Measurements from ENCODE around the gene DMRTA2.
"Not testable (repeated sequence)": the region's sequence is repeated elsewhere in the genome, so short reads cannot be mapped to it uniquely, and the experiment has no call there.

Gene DMRTA2

DNA sequence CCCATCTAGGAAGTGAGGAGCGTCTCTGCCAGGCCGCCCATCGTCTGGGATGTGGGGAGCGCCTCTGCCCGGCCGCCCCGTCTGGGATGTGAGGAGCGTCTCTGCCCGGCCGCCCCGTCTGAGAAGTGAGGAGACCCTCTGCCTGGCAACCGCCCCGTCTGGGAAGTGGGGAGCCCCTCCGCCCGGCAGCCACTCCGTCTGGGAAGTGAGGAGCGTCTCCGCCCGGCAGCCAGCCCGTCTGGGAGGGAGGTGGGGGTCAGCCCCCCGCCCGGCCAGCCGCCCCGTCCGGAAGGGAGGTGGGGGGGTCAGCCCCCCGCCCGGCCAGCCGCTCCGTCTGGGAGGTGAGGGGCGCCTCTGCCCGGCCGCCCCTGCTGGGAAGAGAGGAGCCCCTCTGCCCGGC lies 41.7 kb downstream of the DMRTA2 start:
- not testable (repeated sequence) for DNase-seq (ENCODE audit: low read depth in 2 of 2)

DNA sequence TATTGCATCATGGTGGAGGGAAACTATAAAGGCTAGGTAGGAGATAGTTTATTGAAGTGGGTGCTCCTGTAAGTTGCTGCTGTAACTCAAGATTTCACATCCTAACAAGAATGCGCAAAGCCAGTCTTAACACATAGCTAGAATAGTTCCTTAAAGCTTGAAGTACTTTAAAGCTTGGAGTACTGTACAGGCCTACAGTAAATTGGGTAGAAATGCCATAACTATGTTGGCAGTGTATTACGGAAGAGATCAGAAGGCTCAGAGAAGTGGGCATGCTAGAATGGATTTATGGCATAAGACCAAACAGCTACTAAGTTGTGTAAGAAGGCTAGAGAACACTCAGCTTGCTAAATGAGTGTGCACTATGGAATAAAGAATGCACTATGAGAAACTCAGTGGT lies 44.5 kb downstream of the DMRTA2 start:
- DNase-seq (ENCODE audit: low read depth in 2 of 2), result no peak

DNA sequence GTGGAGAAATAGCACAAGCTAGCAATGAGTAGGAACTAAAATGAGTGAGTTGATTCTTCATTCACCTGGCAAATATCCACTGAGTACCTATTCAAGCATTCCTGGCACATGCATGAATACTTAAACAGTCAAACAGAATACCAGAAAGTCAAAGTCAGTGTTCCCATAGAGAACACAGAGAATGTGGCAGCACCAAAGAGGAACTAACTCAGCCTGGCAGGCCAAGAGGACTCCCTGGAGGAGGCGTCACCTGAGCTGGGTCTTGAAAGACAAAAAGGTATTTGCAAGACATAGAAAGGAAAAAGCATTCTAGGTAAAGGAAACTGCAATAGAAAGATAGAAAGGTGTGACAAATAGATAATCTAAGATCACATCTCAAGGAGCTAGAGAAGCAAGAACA lies 49.7 kb downstream of the DMRTA2 start:
- no peak for DNase-seq (ENCODE audit: low read depth in 2 of 2)

DNA sequence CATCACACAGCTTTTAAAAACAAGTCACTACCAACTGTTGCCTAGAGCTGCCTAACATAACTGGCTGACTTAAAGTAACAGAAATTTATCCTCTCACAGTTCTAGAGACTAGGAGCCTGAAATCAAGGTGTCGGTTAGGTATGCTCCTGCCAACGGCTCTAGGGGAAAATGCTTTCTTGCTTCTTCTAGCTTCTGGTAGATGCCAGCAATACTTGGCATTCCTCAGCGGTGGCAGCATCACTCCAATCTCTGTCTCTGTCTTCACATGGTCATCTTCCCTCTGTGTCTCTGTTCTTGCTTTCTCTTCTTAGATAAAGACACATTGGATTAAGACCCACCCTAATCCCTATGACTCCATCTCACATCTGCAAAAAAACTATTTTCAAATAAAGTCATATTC lies 51.5 kb downstream of the DMRTA2 start:
- DNase-seq (ENCODE audit: low read depth in 2 of 2), result no peak

DNA sequence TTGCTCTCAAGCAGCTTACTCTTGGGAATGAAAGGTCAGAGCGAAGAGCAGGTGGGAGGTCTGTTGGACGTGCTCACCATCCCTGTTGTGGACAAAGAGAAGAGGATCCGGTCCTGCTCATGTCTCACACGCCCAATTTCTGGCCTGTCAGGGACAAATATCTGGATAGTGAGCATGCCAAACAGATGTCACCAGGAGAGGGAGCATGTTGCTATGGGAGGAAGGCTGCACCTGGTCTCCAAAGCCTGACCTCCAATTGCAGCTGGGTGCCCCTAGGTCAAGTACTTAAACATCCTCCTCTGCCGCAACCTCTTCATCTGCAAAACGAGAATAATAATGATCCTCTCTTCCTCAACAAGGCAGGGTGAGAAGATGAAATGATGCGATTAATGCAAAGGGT lies 53.4 kb downstream of the DMRTA2 start:
- DNase-seq (ENCODE audit: low read depth in 2 of 2), result no peak

DNA sequence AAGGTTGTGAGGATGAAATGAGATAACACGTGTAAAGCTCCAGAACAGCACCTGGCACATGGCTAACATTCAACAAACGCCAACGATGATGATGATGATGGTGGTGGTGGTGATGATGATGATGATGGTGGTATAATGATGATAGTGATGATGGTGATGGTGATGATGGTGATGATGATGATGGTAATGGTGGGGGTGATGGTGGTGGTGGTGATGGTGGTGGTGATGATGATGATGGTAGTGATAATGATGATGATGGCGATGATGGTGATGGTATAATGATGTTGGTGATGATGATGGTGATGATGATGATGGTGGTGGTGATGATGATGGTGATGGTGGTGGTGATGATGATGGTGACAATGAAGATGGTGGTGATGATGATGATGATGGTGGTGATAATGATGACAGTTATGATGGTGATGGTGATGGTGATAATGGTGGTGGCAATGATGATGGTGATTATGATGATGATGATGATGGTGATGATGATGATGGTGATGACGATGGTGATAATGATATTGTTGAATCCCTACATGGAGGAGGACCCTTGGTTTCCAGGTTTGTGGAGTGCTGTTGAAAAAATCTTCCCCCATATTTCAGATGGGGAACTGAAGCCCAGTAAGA lies 54.1 kb downstream of the DMRTA2 start:
- DNase-seq (ENCODE audit: low read depth in 2 of 2), result no peak

DNA sequence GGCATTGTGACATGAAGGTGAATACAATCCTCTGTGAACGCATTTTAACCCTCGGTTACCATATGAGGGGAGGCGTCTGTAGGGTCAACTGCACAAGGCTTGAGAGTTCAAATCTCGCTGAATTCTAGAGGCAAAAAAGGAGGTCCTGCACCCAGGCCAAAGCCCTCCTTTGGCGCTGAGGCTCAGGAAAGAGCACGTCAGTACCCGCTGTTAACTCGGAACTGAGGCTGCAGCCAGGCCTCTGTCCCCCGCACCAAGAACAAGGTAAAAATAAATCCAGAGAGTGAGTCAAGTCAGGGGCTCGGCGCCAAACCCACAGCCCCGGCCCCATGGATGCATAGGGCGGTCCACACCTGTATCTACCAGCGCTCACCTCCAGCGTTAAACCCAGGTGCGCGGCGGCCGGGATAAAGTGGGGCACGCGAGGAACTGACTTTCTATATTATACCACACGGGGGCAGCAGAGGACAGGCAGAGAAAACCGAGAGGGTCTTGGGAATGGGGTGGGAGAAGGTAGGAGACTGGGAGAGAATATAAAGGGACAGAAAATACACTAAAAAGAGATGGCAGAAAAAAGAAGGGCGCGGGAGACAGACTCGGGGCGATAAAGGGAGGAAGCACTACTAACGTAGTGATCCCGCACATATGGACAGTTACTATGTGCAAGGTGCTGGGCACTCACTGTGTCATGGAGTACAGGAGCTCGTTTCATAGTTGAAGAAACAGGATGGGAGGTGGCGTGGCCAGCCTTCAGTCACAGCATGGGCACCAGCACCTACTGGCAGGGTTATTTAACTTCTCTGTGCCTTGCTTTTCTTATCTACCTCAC lies 54.9 kb downstream of the DMRTA2 start:
- no peak for DNase-seq (ENCODE audit: low read depth in 2 of 2)

All from activated CD8-positive, alpha-beta memory T cell treated with anti-CD3 and anti-CD28 coated beads for 4 hours (primary cell).